ENCODE measurements around the gene ACTR5. TPM values are rescaled to one million over a fixed set of nuclear protein-coding genes. Genes with fewer than 3 reads are reported as not detected.
A peak's percentile ranks its signal among the peaks of the same experiment; 100 is the strongest.

ACTR5 gene
- total and polyA plus RNA-seq, 2 of the 13 experiments (the other 11 are each of a cell fraction or from before 2014, with no cell fraction given), result 19.5 to 20.5 TPM

DNA sequence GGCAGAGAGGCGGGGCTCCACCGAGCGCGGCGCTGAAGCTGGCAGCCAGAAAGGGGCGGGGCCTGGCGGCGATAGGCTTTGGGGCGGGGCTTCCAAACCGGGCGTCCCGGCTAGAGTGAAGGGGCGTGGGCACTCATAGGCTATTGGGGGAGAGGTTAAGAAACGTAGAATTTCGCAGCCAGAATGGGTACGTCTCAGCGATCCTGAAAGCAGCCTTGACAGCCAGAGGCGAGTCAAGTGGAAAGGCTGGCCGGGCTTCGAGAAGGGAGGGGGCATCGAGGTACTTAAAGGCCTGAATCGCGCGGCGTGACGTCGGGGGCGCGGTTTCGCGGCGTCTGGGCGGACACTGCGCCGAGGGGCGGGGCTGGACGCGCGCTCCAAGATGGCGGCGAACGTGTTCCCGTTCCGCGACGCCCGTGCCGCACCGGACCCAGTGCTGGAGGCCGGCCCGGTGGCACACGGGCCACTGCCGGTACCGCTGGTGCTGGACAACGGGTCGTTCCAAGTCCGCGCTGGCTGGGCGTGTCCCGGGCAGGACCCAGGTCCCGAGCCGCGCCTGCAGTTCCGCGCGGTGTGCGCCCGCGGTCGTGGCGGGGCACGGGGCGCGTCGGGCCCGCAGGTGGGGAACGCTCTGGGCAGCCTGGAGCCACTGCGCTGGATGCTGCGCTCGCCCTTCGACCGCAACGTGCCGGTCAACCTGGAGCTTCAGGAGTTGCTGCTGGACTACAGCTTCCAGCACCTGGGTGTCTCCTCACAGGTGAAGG lies at the start of gene ACTR5 (continued):
- TF ChIP-seq, protein P1, sequence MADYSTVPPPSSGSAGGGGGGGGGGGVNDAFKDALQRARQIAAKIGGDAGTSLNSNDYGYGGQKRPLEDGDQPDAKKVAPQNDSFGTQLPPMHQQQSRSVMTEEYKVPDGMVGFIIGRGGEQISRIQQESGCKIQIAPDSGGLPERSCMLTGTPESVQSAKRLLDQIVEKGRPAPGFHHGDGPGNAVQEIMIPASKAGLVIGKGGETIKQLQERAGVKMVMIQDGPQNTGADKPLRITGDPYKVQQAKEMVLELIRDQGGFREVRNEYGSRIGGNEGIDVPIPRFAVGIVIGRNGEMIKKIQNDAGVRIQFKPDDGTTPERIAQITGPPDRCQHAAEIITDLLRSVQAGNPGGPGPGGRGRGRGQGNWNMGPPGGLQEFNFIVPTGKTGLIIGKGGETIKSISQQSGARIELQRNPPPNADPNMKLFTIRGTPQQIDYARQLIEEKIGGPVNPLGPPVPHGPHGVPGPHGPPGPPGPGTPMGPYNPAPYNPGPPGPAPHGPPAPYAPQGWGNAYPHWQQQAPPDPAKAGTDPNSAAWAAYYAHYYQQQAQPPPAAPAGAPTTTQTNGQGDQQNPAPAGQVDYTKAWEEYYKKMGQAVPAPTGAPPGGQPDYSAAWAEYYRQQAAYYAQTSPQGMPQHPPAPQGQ (CRISPR knock-in tag; IDR thresholded peaks at IDR 0.05; ENCODE audit: borderline replicate concordance), result 0 out of 2 replicates have a peak, but pooled peaks have one; percentile 77
- TF ChIP-seq MAFK (conservative IDR thresholded peaks at IDR 0.05 in 1 of 2, IDR thresholded peaks at IDR 0.05 in 1 of 2; ENCODE audit: low read length in 2 of 2), result no peak
- TF ChIP-seq MATR3 (CRISPR knock-in tag; IDR thresholded peaks at IDR 0.05), result peak; percentile 97
- TF ChIP-seq XBP1 (CRISPR knock-in tag; IDR thresholded peaks at IDR 0.05), result no peak
- TF ChIP-seq ZNF570 (CRISPR knock-in tag; IDR thresholded peaks at IDR 0.05; ENCODE audit: borderline replicate concordance), result no peak
- TF ChIP-seq MTA1 (CRISPR knock-in tag; IDR thresholded peaks at IDR 0.05; ENCODE audit: borderline replicate concordance), result peak; percentile 95; the same call in 1 of the 2 replicates
- TF ChIP-seq, protein P2, sequence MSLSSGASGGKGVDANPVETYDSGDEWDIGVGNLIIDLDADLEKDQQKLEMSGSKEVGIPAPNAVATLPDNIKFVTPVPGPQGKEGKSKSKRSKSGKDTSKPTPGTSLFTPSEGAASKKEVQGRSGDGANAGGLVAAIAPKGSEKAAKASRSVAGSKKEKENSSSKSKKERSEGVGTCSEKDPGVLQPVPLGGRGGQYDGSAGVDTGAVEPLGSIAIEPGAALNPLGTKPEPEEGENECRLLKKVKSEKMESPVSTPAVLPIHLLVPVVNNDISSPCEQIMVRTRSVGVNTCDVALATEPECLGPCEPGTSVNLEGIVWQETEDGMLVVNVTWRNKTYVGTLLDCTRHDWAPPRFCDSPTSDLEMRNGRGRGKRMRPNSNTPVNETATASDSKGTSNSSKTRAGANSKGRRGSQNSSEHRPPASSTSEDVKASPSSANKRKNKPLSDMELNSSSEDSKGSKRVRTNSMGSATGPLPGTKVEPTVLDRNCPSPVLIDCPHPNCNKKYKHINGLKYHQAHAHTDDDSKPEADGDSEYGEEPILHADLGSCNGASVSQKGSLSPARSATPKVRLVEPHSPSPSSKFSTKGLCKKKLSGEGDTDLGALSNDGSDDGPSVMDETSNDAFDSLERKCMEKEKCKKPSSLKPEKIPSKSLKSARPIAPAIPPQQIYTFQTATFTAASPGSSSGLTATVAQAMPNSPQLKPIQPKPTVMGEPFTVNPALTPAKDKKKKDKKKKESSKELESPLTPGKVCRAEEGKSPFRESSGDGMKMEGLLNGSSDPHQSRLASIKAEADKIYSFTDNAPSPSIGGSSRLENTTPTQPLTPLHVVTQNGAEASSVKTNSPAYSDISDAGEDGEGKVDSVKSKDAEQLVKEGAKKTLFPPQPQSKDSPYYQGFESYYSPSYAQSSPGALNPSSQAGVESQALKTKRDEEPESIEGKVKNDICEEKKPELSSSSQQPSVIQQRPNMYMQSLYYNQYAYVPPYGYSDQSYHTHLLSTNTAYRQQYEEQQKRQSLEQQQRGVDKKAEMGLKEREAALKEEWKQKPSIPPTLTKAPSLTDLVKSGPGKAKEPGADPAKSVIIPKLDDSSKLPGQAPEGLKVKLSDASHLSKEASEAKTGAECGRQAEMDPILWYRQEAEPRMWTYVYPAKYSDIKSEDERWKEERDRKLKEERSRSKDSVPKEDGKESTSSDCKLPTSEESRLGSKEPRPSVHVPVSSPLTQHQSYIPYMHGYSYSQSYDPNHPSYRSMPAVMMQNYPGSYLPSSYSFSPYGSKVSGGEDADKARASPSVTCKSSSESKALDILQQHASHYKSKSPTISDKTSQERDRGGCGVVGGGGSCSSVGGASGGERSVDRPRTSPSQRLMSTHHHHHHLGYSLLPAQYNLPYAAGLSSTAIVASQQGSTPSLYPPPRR (CRISPR knock-in tag; IDR thresholded peaks at IDR 0.05; ENCODE audit: borderline replicate concordance), result no peak
- no peak for TF ChIP-seq ZNF775 (CRISPR knock-in tag; IDR thresholded peaks at IDR 0.05; ENCODE audit: borderline replicate concordance)
- peak; percentile 59 for TF ChIP-seq PPARG (CRISPR knock-in tag; conservative IDR thresholded peaks at IDR 0.05)
- peak; percentile 86; the same call in 1 of the 2 replicates for TF ChIP-seq ZNF224 (CRISPR knock-in tag; IDR thresholded peaks at IDR 0.05)
- TF ChIP-seq, protein P3, sequence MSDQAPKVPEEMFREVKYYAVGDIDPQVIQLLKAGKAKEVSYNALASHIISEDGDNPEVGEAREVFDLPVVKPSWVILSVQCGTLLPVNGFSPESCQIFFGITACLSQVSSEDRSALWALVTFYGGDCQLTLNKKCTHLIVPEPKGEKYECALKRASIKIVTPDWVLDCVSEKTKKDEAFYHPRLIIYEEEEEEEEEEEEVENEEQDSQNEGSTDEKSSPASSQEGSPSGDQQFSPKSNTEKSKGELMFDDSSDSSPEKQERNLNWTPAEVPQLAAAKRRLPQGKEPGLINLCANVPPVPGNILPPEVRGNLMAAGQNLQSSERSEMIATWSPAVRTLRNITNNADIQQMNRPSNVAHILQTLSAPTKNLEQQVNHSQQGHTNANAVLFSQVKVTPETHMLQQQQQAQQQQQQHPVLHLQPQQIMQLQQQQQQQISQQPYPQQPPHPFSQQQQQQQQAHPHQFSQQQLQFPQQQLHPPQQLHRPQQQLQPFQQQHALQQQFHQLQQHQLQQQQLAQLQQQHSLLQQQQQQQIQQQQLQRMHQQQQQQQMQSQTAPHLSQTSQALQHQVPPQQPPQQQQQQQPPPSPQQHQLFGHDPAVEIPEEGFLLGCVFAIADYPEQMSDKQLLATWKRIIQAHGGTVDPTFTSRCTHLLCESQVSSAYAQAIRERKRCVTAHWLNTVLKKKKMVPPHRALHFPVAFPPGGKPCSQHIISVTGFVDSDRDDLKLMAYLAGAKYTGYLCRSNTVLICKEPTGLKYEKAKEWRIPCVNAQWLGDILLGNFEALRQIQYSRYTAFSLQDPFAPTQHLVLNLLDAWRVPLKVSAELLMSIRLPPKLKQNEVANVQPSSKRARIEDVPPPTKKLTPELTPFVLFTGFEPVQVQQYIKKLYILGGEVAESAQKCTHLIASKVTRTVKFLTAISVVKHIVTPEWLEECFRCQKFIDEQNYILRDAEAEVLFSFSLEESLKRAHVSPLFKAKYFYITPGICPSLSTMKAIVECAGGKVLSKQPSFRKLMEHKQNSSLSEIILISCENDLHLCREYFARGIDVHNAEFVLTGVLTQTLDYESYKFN (CRISPR knock-in tag; conservative IDR thresholded peaks at IDR 0.05), result peak; percentile 38; the same call in 1 of the 2 replicates
- no peak for TF ChIP-seq NAIF1 (CRISPR knock-in tag; IDR thresholded peaks at IDR 0.05; ENCODE audit: borderline replicate concordance)
- TF ChIP-seq ZNF891 (CRISPR knock-in tag; IDR thresholded peaks at IDR 0.05), result peak; percentile 99
- TF ChIP-seq ZNF530 (CRISPR knock-in tag; IDR thresholded peaks at IDR 0.05; ENCODE audit: low read depth), result no peak
- peak; percentile 99 for TF ChIP-seq SALL2 (CRISPR knock-in tag; IDR thresholded peaks at IDR 0.05)
- TF ChIP-seq BRD4 (CRISPR knock-in tag; IDR thresholded peaks at IDR 0.05), result peak; percentile 99
- 0 out of 2 replicates have a peak, but pooled peaks have one; percentile 89 for TF ChIP-seq CC2D1A (CRISPR knock-in tag; IDR thresholded peaks at IDR 0.05)
- no peak for TF ChIP-seq ZNF292 (CRISPR knock-in tag; IDR thresholded peaks at IDR 0.05; ENCODE audit: borderline replicate concordance, low read depth)
